Measurements from ENCODE around the gene SPTBN1. TPM values are rescaled to one million over a fixed set of nuclear protein-coding genes. Genes with fewer than 3 reads are reported as not detected.

Gene SPTBN1
- total and polyA plus RNA-seq, 9 of the 15 experiments (the other 6 are each of a cell fraction or from before 2014, with no cell fraction given): 8.9 to 66.8 (median 31.4) TPM

DNA sequence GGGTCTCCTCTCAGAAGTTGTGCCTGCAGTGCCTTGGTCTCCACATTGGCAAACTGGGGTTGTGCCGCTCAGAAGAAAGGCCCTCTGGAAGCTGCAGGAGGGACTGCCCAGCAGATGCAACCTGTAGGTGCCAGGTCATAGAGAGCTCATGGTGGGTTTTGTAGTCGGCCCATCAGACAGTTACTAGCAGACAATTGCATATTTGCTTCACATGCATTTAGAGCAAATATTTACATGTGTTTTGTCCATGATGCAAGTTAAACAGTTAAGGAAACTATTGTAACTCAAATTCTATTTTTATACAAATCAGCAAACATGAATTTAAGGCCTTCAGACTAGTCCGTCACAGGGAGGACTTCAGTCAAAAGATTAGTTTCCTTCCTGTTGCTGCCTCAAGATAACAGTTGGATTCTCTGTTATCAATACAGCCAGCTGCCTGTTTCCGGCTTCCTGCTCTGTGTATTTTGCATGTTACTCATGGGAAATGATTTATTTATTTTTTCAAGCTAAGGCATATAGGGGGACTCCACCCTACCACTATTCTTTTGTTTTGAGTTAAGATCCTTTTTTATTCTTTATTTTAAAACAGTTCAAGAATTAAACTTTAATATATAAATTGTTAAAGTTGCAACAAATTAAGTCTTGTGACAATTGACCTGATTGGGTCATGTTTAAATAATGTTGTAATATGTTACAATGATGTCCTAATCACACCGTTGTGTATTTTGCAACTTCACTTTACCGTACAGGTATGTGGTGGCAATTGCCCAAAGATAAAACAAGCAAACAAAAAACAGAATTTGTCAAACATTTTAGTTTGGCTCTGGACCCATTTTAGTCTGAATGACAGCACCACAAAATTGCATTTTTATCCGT is 133.5 kb downstream of the SPTBN1 start (continued):
- TF ChIP-seq, protein P1, sequence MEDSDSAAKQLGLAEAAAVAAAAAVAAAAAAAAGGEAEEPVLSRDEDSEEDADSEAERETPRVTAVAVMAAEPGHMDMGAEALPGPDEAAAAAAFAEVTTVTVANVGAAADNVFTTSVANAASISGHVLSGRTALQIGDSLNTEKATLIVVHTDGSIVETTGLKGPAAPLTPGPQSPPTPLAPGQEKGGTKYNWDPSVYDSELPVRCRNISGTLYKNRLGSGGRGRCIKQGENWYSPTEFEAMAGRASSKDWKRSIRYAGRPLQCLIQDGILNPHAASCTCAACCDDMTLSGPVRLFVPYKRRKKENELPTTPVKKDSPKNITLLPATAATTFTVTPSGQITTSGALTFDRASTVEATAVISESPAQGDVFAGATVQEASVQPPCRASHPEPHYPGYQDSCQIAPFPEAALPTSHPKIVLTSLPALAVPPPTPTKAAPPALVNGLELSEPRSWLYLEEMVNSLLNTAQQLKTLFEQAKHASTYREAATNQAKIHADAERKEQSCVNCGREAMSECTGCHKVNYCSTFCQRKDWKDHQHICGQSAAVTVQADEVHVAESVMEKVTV (CRISPR knock-in tag; IDR thresholded peaks at IDR 0.05): no peak
- TF ChIP-seq RBM22 (IDR thresholded peaks at IDR 0.05; ENCODE audit: low read depth, low read length, poor library complexity, severe bottlenecking) (no peak), CEBPB (tag; IDR thresholded peaks at IDR 0.05) (peak; percentile 93), ZNF584 (CRISPR knock-in tag; IDR thresholded peaks at IDR 0.05; ENCODE audit: low read depth) (peak; percentile 90), CBX3 (IDR thresholded peaks at IDR 0.05; ENCODE audit: borderline replicate concordance in 1 of 2, low read length in 2 of 2) (peak in 1 of 2 experiments; percentile 86; a peak in 2 of 3 replicates), ELF2 (CRISPR knock-in tag; IDR thresholded peaks at IDR 0.05) (peak; percentile 59; the same call in 1 of the 2 replicates), POLR2H (tag; IDR thresholded peaks at IDR 0.05; ENCODE audit: low read depth) (peak; percentile 72), NFIX (CRISPR knock-in tag; IDR thresholded peaks at IDR 0.05; ENCODE audit: low read depth) (no peak), ZNF717 (CRISPR knock-in tag; IDR thresholded peaks at IDR 0.05) (no peak), ZNF778 (CRISPR knock-in tag; IDR thresholded peaks at IDR 0.05) (no peak), MYNN (IDR thresholded peaks at IDR 0.05) (peak; percentile 15), MYNN (CRISPR knock-in tag; IDR thresholded peaks at IDR 0.05) (no peak), ZNF133 (CRISPR knock-in tag; IDR thresholded peaks at IDR 0.05) (no peak), NEUROD1 (IDR thresholded peaks at IDR 0.05; ENCODE audit: borderline replicate concordance, low read depth, low read length, partially characterized antibody) (peak; percentile 95), ZNF561 (CRISPR knock-in tag; conservative IDR thresholded peaks at IDR 0.05) (no peak), ZNF134 (CRISPR knock-in tag; conservative IDR thresholded peaks at IDR 0.05) (no peak), POLR2G (IDR thresholded peaks at IDR 0.05; ENCODE audit: low read depth, low read length) (no peak), CEBPG (CRISPR knock-in tag; IDR thresholded peaks at IDR 0.05) (no peak; the same call in 1 of the 2 replicates), CEBPG (tag; conservative IDR thresholded peaks at IDR 0.05 in 1 of 2, IDR thresholded peaks at IDR 0.05 in 1 of 2) (peak; percentile 87 to 89), RCOR1 (IDR thresholded peaks at IDR 0.05; ENCODE audit: borderline replicate concordance in 1 of 2, low read depth in 2 of 2, low read length in 2 of 2) (peak; percentile 96 to 99)
- TF ChIP-seq, protein P2, sequence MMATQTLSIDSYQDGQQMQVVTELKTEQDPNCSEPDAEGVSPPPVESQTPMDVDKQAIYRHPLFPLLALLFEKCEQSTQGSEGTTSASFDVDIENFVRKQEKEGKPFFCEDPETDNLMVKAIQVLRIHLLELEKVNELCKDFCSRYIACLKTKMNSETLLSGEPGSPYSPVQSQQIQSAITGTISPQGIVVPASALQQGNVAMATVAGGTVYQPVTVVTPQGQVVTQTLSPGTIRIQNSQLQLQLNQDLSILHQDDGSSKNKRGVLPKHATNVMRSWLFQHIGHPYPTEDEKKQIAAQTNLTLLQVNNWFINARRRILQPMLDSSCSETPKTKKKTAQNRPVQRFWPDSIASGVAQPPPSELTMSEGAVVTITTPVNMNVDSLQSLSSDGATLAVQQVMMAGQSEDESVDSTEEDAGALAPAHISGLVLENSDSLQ (IDR thresholded peaks at IDR 0.05): peak; percentile 94
- TF ChIP-seq, protein P3, sequence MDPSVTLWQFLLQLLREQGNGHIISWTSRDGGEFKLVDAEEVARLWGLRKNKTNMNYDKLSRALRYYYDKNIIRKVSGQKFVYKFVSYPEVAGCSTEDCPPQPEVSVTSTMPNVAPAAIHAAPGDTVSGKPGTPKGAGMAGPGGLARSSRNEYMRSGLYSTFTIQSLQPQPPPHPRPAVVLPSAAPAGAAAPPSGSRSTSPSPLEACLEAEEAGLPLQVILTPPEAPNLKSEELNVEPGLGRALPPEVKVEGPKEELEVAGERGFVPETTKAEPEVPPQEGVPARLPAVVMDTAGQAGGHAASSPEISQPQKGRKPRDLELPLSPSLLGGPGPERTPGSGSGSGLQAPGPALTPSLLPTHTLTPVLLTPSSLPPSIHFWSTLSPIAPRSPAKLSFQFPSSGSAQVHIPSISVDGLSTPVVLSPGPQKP (CRISPR knock-in tag; IDR thresholded peaks at IDR 0.05): no peak
- TF ChIP-seq, protein P4, sequence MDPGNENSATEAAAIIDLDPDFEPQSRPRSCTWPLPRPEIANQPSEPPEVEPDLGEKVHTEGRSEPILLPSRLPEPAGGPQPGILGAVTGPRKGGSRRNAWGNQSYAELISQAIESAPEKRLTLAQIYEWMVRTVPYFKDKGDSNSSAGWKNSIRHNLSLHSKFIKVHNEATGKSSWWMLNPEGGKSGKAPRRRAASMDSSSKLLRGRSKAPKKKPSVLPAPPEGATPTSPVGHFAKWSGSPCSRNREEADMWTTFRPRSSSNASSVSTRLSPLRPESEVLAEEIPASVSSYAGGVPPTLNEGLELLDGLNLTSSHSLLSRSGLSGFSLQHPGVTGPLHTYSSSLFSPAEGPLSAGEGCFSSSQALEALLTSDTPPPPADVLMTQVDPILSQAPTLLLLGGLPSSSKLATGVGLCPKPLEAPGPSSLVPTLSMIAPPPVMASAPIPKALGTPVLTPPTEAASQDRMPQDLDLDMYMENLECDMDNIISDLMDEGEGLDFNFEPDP (CRISPR knock-in tag; IDR thresholded peaks at IDR 0.05): no peak

All from K562 (cell line).